HS-27A (cell line): Measurements from ENCODE around the gene RBM23.
"Not testable (repeated sequence)": the region's sequence is repeated elsewhere in the genome, so short reads cannot be mapped to it uniquely, and the experiment has no call there.

Source experiments
- DNase-seq: peaks from one replicate; pipeline ENCODE4 v3.0.0-alpha.2; 2012; ENCODE audit warnings: low read depth, missing footprints

Gene RBM23

GRCh38 chr14:22918804-22919600, at the start of gene RBM23:
TSS of gene RBM23 (minus strand) at chr14:22919149.
- peak; percentile 99 for DNase-seq

- DNase-seq = no peak
Observed at GRCh38 chr14:22966783-22967269, 47.9 kb upstream of the RBM23 start.

GRCh38 chr14:22965916-22966782, 47.2 kb upstream of the RBM23 start:
- not testable (repeated sequence) for DNase-seq

- DNase-seq = no peak
Observed at GRCh38 chr14:22962061-22962676, 43.2 kb upstream of the RBM23 start.

GRCh38 chr14:22955702-22956569, 37.0 kb upstream of the RBM23 start:
- DNase-seq = no peak

- no peak for DNase-seq
Observed at GRCh38 chr14:22952418-22952817, 33.5 kb upstream of the RBM23 start.

GRCh38 chr14:22951795-22952194, 32.8 kb upstream of the RBM23 start:
- not testable (repeated sequence) for DNase-seq

- DNase-seq = no peak
Observed at GRCh38 chr14:22945642-22946041, 26.7 kb upstream of the RBM23 start.

- DNase-seq = no peak
Observed at GRCh38 chr14:22939684-22940083, 20.7 kb upstream of the RBM23 start.

- no peak for DNase-seq
Observed at GRCh38 chr14:22935156-22935555, 16.2 kb upstream of the RBM23 start.

- DNase-seq = no peak
Observed at GRCh38 chr14:22932146-22932545, 13.2 kb upstream of the RBM23 start.

GRCh38 chr14:22929961-22930364, 11.0 kb upstream of the RBM23 start:
- DNase-seq = peak; percentile 57

GRCh38 chr14:22929104-22929960, 10.4 kb upstream of the RBM23 start, which contains the start of gene PRMT5:
TSS of gene PRMT5 (minus strand) at chr14:22929376. CDS start at chr14:22929361, 15 bp downstream.
- peak; percentile 100 for DNase-seq

- DNase-seq = no peak
Observed at GRCh38 chr14:22928237-22929103, 9.5 kb upstream of the RBM23 start.

- DNase-seq = no peak
Observed at GRCh38 chr14:22926316-22926715, 7.4 kb upstream of the RBM23 start.

- DNase-seq = no peak
Observed at GRCh38 chr14:22925513-22925912, 6.6 kb upstream of the RBM23 start.

GRCh38 chr14:22923746-22924145, 4.8 kb upstream of the RBM23 start:
- DNase-seq = no peak

GRCh38 chr14:22922294-22922693, 3.3 kb upstream of the RBM23 start:
- no peak for DNase-seq

GRCh38 chr14:22920697-22921096, 1.7 kb upstream of the RBM23 start:
- DNase-seq = no peak

- DNase-seq = no peak
Observed at GRCh38 chr14:22919601-22919921, 612 bp upstream of the RBM23 start.
